ENCODE data around the gene ABR.

GRCh38 chr17:1208966-1209365, 29.2 kb upstream of the ABR start:
- TF ChIP-seq CTCF (IDR thresholded peaks at IDR 0.05) (no peak), EP300 (IDR thresholded peaks at IDR 0.05; ENCODE audit: low read depth) (no peak), POLR2A (IDR thresholded peaks at IDR 0.05) (no peak)

All from transverse colon (tissue), 3 donors.